Muscle layer of colon (tissue), 2 donors: ENCODE measurements around the gene DET1.
"Not testable (repeated sequence)": the region's sequence is repeated elsewhere in the genome, so short reads cannot be mapped to it uniquely, and the experiment has no call there.

Source experiments
- H3K27ac ChIP-seq: one replicate; pipeline ENCODE4 v1.7.0; 2013; ENCODE audit warnings: low read depth, mild to moderate bottlenecking, low read length, moderate library complexity
- H3K27me3 ChIP-seq, 2 donors: one replicate each; pipeline ENCODE4 v1.7.0; 2013; ENCODE audit warnings: low read length in 2 of 2, mild to moderate bottlenecking in 2 of 2; ENCODE audit not compliant: insufficient read depth in 2 of 2, control insufficient read depth in 1 of 2
- H3K36me3 ChIP-seq: one replicate; pipeline ENCODE4 v1.7.0; 2013; ENCODE audit warnings: mild to moderate bottlenecking, low read length; ENCODE audit not compliant: insufficient read depth
- H3K4me1 ChIP-seq: one replicate; pipeline ENCODE4 v1.7.0; 2013; ENCODE audit warnings: mild to moderate bottlenecking, low read length; ENCODE audit not compliant: insufficient read depth
- H3K4me3 ChIP-seq, 2 donors: one replicate each; pipeline ENCODE4 v1.7.0; 2013; ENCODE audit warnings: low read length in 2 of 2, low read depth in 1 of 2, mild to moderate bottlenecking in 1 of 2, moderate library complexity in 1 of 2
- H3K9ac ChIP-seq: one replicate; pipeline ENCODE4 v1.7.0; 2013; ENCODE audit warnings: low read length
- H3K9me3 ChIP-seq: one replicate; pipeline ENCODE4 v1.7.0; 2013; ENCODE audit warnings: mild to moderate bottlenecking, low read length
- donor health status: abdominal sarcoma.
- donor health status: Adenocarcinoma of cecum.

The DET1 gene

GRCh38 chr15:88538972-88539371, 7.5 kb downstream of the DET1 start:
- Histone ChIP-seq H3K4me3 (no peak overlapping the region), H3K9ac (no peak overlapping the region), H3K36me3 (no peaks in the 10 kb centered on the region), H3K9me3 (no peaks in the 10 kb centered on the region), H3K27me3 (no peaks in the 10 kb centered on the region), H3K4me1 (peaks cover 25% of the 10 kb centered on the region), H3K27ac (no peak overlapping the region)

GRCh38 chr15:88537591-88538317, 8.7 kb downstream of the DET1 start:
- Histone ChIP-seq H3K9me3 (no peaks in the 10 kb centered on the region), H3K4me3 (no peak overlapping the region), H3K27ac (no peak overlapping the region), H3K4me1 (peaks cover 13% of the 10 kb centered on the region), H3K9ac (no peak overlapping the region), H3K27me3 (no peaks in the 10 kb centered on the region), H3K36me3 (no peaks in the 10 kb centered on the region)

GRCh38 chr15:88535607-88536313, 10.7 kb downstream of the DET1 start:
- Histone ChIP-seq H3K27me3 (no peaks in the 10 kb centered on the region), H3K4me1 (no peaks in the 10 kb centered on the region), H3K27ac (no peak overlapping the region), H3K9ac (no peak overlapping the region), H3K9me3 (no peaks in the 10 kb centered on the region), H3K4me3 (no peak overlapping the region), H3K36me3 (peaks cover 8% of the 10 kb centered on the region)

GRCh38 chr15:88535100-88535499, 11.4 kb downstream of the DET1 start:
- Histone ChIP-seq H3K36me3 (peaks cover 14% of the 10 kb centered on the region), H3K27ac (no peak overlapping the region), H3K4me1 (no peaks in the 10 kb centered on the region), H3K4me3 (no peak overlapping the region), H3K27me3 (no peaks in the 10 kb centered on the region), H3K9me3 (no peaks in the 10 kb centered on the region), H3K9ac (no peak overlapping the region)

- Histone ChIP-seq H3K4me3 (no peak overlapping the region), H3K4me1 (no peaks in the 10 kb centered on the region), H3K9ac (no peak overlapping the region), H3K9me3 (no peaks in the 10 kb centered on the region), H3K27ac (no peak overlapping the region), H3K27me3 (no peaks in the 10 kb centered on the region), H3K36me3 (peaks cover 23% of the 10 kb centered on the region)
These were observed 13.1 kb downstream of the DET1 start for GRCh38 chr15:88533376-88533775.

- Histone ChIP-seq H3K27ac (no peak overlapping the region), H3K9ac (no peak overlapping the region), H3K4me3 (no peak overlapping the region), H3K36me3 (peaks cover 54% of the 10 kb centered on the region), H3K9me3 (no peaks in the 10 kb centered on the region), H3K27me3 (no peaks in the 10 kb centered on the region), H3K4me1 (no peaks in the 10 kb centered on the region)
These were observed 17.4 kb downstream of the DET1 start for GRCh38 chr15:88529021-88529630.

GRCh38 chr15:88526247-88526879, 20.1 kb downstream of the DET1 start:
- Histone ChIP-seq H3K4me1 (no peaks in the 10 kb centered on the region), H3K36me3 (peaks cover 53% of the 10 kb centered on the region), H3K9me3 (no peaks in the 10 kb centered on the region), H3K4me3 (no peak overlapping the region), H3K9ac (no peak overlapping the region), H3K27ac (no peak overlapping the region), H3K27me3 (no peaks in the 10 kb centered on the region)

- no peaks in the 10 kb centered on the region for H3K4me1 ChIP-seq
- no peak overlapping the region for H3K4me3 ChIP-seq
- no peak overlapping the region for H3K9ac ChIP-seq
- no peaks in the 10 kb centered on the region for H3K9me3 ChIP-seq
- H3K27me3 ChIP-seq, result no peaks in the 10 kb centered on the region
- H3K36me3 ChIP-seq, result peaks cover 43% of the 10 kb centered on the region
- no peak overlapping the region for H3K27ac ChIP-seq
These were observed 21.1 kb downstream of the DET1 start for GRCh38 chr15:88525418-88525817.

GRCh38 chr15:88524094-88524493, 22.4 kb downstream of the DET1 start:
- H3K9ac ChIP-seq, H3K27ac ChIP-seq, H3K4me3 ChIP-seq, H3K27me3 ChIP-seq, H3K9me3 ChIP-seq, H3K4me1 ChIP-seq: not testable (repeated sequence)
- peaks cover 36% of the 10 kb centered on the region for H3K36me3 ChIP-seq

- H3K36me3 ChIP-seq, result no peaks in the 10 kb centered on the region
- no peak overlapping the region for H3K27ac ChIP-seq
- H3K4me3 ChIP-seq, result no peak overlapping the region
- no peaks in the 10 kb centered on the region for H3K4me1 ChIP-seq
- no peak overlapping the region for H3K9ac ChIP-seq
- no peaks in the 10 kb centered on the region for H3K9me3 ChIP-seq
- no peaks in the 10 kb centered on the region for H3K27me3 ChIP-seq
These were observed 27.6 kb downstream of the DET1 start for GRCh38 chr15:88518903-88519302.

- H3K4me3 ChIP-seq, result no peak overlapping the region
- peaks cover 33% of the 10 kb centered on the region for H3K36me3 ChIP-seq
- H3K27ac ChIP-seq, result no peak overlapping the region
- H3K27me3 ChIP-seq, result no peaks in the 10 kb centered on the region
- no peaks in the 10 kb centered on the region for H3K9me3 ChIP-seq
- H3K4me1 ChIP-seq, result no peaks in the 10 kb centered on the region
- no peak overlapping the region for H3K9ac ChIP-seq
These were observed 33.3 kb downstream of the DET1 start for GRCh38 chr15:88513195-88513594.
